ENCODE data around the gene PDE6D.
"Not testable (repeated sequence)": the region's sequence is repeated elsewhere in the genome, so short reads cannot be mapped to it uniquely, and the experiment has no call there.

PDE6D gene

DNA sequence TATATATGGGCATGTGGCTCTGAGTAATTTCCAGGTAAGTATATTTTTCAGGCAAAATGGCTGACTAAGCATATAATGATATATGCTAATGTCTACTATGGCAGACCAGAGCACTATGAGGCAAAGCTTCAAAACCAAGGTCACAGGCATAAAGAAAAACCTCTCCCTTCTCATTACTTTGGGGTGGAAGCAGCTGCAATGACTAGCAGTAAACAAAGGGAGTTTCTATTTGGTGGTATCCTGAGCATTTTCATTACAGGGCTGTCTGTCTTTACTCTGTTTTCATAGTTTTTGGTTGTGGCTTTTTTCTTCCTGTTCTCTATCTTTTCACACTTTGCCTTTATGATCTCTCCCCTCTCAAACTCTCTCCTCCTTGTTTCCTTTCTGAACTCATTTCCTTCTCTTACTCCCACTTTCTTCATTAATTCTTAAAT, 15.6 kb downstream of the PDE6D start:
- TF ChIP-seq, protein P1, sequence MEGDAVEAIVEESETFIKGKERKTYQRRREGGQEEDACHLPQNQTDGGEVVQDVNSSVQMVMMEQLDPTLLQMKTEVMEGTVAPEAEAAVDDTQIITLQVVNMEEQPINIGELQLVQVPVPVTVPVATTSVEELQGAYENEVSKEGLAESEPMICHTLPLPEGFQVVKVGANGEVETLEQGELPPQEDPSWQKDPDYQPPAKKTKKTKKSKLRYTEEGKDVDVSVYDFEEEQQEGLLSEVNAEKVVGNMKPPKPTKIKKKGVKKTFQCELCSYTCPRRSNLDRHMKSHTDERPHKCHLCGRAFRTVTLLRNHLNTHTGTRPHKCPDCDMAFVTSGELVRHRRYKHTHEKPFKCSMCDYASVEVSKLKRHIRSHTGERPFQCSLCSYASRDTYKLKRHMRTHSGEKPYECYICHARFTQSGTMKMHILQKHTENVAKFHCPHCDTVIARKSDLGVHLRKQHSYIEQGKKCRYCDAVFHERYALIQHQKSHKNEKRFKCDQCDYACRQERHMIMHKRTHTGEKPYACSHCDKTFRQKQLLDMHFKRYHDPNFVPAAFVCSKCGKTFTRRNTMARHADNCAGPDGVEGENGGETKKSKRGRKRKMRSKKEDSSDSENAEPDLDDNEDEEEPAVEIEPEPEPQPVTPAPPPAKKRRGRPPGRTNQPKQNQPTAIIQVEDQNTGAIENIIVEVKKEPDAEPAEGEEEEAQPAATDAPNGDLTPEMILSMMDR (IDR thresholded peaks at IDR 0.05; ENCODE audit: extremely low read depth, missing control alignments), result no peak

DNA sequence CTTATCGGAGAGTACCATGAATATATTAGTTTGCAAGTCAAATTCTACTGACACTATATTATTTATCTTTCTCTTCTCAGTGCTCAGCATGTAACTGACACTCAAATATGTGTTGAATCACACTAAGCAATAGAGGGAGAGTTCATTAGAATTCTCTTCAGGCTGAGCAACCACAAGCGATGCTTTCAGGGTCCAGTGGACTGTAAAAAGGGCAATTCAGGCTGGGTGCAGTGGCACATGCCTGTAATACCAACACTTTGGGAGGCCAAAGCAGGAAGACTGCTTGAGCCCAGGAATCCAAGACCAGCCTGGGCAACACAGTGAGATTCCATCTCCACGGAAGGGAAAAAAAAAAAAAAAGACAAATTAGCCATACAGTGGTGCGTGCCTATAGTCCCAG, 16.3 kb downstream of the PDE6D start:
- DNase-seq (ENCODE audit: low spot score), result no peak
- TF ChIP-seq, protein P1 (IDR thresholded peaks at IDR 0.05; ENCODE audit: extremely low read depth, missing control alignments), result no peak

More for the DNA sequence above, 15.6 kb downstream of the PDE6D start:
- DNase-seq (ENCODE audit: low spot score), result peak; percentile 29

DNA sequence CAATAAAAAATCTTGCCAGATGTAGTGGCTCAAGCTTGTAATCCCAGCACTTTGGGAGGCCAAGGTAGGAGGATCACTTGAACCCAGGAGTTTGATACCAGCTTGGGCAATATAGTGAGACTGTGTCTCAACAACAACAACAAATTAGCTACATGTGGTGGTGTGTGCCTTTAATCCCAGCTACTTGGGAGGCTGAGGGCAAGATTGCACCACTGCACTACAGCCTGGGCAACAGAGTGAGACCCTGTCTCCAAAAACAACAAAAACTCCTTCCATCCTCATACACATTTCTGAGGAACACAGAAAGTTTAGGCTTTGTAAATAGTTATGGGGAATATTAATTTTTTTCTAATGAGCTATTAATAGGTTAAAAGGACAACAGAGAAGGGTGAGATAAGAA, 17.0 kb downstream of the PDE6D start:
- TF ChIP-seq, protein P1 (IDR thresholded peaks at IDR 0.05; ENCODE audit: extremely low read depth, missing control alignments), result no peak
- no peak for DNase-seq (ENCODE audit: low spot score)

DNA sequence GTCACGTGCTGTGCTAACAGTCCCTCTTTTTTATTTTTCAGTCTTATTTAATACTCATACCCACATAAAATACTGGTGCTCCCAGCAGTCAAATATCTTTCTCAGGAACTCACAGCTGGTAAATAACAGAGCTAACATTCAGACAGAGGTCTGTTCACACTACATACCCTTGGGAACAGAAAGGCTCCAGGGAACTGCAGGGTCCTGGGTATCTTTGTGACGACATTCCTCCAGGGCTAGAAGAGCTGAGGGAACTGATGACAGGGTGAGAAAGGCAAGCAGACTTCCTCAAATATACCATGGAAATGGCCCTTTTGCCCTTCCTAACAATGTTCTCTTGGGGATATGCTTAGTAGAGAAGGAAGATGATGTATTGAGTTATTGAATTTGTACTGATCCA, 19.3 kb downstream of the PDE6D start:
- TF ChIP-seq, protein P1 (IDR thresholded peaks at IDR 0.05; ENCODE audit: extremely low read depth, missing control alignments), result no peak
- no peak for DNase-seq (ENCODE audit: low spot score)

DNA sequence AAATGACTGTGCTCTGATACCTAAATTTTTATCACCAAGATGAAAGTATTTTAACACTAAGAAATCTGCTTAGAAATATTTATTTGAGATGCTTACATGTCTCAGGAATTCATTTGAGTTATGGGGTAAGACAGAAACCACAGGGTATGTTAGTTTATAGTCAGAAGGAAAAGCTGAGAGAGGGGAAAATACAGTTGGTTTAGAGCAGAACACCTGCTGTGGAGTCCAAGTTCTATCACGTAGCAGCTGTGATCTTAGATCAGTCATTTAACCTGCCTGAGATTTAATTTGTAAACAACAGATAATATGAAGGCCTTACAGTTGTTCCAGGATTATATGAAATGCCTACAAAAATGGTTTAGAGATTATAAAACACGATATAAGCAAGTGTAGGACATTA, 29.0 kb downstream of the PDE6D start:
- no peak for DNase-seq (ENCODE audit: low spot score)
- TF ChIP-seq, protein P1 (IDR thresholded peaks at IDR 0.05; ENCODE audit: extremely low read depth, missing control alignments), result no peak

DNA sequence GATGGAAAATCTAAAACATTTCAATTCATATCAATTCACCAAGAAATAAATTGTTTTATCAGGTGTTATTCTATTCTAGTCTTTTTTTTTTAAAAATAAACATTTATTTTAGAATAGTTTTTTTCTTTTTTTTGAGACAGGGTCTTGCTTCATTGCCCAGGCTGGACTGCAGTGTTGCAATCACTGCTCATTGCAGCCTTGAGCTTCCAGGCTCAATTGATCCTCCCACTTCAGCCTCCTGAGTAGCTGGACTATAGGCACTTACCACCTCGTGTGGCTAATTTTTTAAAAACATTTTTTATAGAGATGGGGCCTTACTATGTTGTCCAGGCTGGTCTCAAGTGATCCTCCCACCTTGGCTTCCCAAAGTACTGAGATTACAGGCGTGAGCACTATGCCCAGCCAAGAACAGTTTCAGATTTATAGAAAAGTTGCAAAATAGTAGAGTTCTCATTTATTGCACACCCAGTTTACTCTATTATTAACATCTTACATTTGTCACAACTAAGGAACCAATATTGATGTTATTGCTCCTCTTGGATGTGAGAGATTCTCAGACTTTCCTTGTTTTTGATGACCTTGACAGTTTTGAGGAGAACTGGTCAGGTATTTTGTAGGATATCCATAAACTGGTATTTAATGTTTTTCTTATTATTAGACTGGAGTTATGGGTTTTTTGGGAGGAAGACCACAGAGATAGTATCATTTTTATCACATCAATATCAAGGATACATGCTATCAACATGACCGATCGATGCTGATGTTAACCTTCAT, 29.9 kb downstream of the PDE6D start:
- no peak for DNase-seq (ENCODE audit: low spot score)
- TF ChIP-seq, protein P1 (IDR thresholded peaks at IDR 0.05; ENCODE audit: extremely low read depth, missing control alignments), result no peak

DNA sequence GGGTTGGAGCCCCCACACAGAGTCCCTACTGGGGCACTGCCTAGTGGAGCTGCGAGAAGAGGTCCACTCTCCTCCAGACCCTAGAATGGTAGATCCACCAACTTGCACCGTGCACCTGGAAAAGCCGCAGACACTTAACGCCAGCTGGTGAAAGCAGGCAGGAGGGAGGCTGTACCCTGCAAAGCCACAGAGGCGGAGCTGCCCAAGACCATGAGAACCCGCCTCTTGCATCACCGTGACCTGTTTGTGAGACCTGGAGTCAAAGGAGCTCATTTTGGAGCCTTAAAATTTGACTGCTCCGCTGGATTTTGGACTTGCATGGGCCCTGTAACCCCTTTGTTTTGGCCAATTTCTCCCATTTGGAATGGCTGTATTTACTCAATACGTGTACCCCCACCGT, 32.1 kb downstream of the PDE6D start:
- DNase-seq (ENCODE audit: low spot score), result not testable (repeated sequence)

DNA sequence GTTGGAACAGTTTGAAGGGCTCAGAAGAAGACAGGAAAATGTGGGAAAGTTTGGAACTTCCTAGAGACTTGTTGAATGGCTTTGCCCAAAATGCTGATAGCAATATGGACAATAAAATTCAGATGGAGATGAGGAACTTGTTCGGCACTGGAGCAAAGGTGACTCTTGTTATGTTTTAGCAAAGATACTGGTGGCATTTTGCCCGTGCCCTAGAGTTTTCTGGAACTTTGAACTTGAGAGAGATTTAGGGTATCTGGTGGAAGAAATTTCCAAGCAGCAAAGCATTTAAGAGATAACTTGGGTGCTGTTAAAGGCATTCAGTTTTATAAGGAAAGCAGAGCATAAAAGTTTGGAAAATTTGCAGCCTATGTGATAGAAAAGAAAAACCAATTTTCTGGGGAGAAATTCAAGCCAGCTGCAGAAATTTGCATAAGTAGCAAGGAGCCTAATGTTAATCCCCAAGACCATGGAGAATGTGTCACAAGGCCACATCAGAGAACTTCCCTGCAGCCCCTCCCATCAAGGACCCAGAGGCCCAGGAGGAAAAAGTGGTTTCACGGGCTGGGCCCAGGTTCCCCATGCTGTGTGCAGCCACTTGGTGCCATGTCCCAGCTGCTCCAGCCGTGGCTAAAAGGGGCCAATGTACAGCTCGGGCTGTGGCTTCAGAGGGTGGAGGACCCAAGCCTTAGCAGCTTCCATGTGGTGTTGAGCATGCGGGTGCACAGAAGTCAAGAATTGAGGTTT, 32.8 kb downstream of the PDE6D start:
- not testable (repeated sequence) for DNase-seq (ENCODE audit: low spot score)

Measured in GM20000 (cell line).